ENCODE measurements around the gene PCBP3.

PCBP3 gene

DNA sequence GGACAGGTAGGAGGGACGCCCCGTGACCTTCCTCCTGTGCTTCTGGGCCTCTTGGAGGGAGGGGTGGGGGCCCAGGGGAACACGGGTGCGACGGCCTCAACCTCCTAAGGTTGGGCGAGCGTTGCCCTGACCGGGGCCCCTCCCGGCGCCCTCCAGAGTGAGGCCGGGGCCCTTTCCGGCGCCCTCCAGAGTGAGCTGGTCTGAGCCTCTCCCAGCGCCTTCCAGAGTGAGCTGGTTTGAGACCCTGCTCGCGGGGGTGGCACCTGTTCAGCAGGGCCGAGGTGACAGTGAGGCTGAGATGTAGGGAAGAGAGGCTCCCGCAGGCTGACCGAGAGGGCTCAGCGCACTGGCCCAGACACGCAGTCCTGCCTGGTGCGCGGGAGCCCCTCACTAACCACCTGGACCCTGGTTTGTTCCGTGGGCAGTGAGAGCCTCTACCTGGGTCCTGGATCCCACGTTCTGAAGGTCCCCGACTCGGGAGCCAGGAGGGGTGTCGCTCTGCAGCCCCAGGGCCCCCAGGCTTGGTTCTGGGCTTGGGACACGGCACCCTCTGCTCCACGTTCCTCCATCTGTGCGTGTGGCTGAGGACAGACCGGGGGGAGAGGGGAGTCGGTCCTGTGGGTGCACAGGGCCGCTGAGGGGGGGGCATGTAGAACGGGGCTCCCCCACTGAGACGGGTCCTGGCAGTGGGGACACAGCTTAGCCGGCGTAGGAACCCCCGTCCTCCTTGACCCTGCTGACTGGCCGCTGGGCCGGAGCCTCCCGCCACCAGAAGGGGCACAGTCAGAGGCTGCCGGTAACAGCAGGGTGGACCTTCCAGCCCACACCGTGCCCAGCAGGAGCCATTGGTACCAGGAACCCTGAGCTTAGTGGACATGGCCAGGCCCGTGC is 339.5 kb downstream of the PCBP3 start:
- DNase-seq (ENCODE audit: low spot score): no peak

GRCh38 chr21:45983649-45983965 is 340.1 kb downstream of the PCBP3 start:
- DNase-seq (ENCODE audit: low spot score): no peak

GRCh38 chr21:45983981-45984551 is 340.5 kb downstream of the PCBP3 start:
- DNase-seq (ENCODE audit: low spot score): no peak

GRCh38 chr21:45984584-45985095 is 341.1 kb downstream of the PCBP3 start:
- no peak for DNase-seq (ENCODE audit: low spot score)

- DNase-seq (ENCODE audit: low spot score): no peak
Measured at GRCh38 chr21:45985471-45986315, 342.2 kb downstream of the PCBP3 start.

- no peak for DNase-seq (ENCODE audit: low spot score)
Measured at GRCh38 chr21:45986316-45987051, 343.0 kb downstream of the PCBP3 start.

- no peak for DNase-seq (ENCODE audit: low spot score)
Measured at GRCh38 chr21:45987121-45987711, 343.7 kb downstream of the PCBP3 start.

DNA sequence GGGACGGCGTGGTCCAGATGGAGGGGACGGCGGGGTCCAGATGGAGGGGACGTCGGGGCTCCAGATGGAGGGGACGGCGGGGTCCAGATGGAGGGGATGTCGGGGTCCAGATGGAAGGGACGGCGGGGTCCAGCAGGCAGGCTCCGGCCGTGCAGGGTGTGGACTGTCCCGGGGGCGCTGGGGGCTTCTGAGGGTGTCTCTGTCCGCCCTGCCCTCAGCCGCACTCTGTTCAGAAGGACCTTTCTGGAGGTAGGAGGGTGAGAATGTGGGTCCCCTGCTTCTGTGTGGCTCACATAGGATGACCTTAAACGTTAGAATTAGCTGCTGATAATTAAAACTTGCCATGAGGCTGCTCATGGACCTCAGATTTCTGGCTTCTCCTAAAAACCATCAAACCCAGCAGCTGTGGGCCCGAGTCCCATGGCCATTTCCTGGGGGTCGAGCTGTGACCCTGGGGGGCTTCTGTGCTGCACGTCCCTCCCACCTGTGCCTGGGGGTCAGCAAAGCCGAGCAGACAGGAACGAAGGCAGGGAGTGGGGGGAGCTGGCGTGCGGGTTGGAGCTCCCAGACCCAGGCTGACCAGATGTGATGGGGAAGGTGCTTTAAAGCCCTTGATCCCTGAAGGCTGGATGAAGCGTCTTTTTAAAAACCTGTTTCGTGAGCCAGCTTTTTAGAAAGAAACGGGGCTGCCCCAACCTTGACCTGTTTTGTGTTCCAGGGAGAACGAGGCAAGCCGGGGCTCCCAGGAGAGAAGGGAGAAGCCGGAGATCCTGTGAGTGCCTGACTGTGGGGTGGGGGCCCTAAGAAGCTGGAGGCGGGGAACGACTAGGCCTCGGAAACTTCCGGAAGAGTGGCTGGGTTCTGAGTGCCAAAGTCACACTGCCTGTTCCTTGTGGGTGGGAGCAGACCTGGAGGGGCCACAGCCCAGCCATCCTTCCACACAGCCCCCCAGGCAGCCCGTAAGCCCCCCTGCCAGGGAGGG is 345.1 kb downstream of the PCBP3 start:
- DNase-seq (ENCODE audit: low spot score): no peak

GRCh38 chr21:45989355-45990048 is 346.0 kb downstream of the PCBP3 start:
- no peak for DNase-seq (ENCODE audit: low spot score)

DNA sequence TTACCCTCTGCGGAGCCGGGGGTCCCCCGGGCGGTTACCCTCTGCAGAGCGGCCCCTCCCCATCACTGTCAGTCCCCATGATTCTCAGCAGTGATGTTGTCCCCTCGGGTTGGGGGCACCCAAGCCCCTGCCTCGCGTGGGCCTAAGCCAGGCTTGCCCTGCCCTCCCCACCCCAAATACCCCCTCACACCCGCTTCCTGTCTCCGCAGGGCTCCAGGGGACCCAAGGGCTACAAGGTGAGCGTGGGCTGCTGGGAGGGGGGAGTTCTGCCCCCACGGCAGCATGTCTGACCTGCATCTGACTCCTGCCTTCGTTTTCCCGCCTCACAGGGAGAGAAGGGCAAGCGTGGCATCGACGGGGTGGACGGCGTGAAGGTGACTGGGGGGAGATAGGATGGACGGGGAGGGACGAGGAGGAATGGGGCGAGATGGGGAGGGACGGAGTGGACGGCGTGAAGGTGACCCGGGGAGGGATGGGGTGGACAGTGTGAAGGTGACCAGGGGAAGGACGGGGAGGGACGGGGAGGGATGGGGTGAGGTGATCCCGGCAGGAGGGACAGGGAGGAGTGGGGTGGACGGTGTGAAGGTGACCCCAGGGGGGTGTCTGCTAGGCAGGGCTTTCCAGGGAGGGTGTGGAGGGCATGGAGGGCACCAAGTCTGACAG is 346.7 kb downstream of the PCBP3 start:
- DNase-seq (ENCODE audit: low spot score): no peak

DNA sequence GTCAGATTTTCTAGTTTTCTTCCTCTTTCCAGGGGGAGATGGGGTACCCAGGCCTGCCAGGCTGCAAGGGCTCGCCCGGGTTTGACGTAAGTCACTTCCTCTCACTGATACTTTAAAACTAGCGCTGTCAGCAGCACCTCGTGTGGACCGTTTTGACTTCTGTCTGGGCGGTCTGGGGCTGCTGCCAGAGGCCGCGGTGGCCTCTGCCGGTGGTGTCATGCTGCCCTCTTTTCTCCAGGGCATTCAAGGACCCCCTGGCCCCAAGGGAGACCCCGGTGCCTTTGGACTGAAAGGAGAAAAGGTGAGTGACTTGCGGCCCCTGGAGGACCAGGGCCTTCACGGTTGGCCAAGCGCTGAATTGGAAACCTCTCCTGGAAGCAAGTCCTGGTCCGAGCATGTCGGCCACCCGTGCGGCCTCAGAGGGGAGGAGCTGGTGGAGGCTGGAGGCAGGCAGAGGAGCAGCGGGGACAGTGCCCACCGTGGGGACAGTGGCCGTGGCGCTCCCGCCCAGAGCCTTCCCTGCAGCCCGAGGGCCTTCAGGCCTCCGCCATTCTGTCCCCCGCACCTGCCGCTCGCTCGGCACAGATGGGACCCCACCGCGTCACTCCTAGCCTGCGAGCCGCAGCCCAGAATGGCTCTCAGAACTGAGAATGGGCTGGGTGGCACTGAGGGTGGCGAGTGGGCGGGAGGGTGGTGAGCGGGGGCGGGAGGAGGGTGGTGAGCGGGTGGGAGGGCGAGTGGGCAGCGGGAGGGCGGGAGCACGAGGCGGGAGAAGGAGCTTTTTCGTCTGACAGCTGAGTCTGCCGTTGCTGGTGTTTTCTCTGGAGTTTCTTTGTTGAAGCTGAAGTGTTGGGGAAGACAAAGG is 347.4 kb downstream of the PCBP3 start:
- no peak for DNase-seq (ENCODE audit: low spot score)

GRCh38 chr21:45991606-45992300 is 348.2 kb downstream of the PCBP3 start:
- no peak for DNase-seq (ENCODE audit: low spot score)
